Measurements from ENCODE around the gene RSAD2.

The RSAD2 gene

DNA sequence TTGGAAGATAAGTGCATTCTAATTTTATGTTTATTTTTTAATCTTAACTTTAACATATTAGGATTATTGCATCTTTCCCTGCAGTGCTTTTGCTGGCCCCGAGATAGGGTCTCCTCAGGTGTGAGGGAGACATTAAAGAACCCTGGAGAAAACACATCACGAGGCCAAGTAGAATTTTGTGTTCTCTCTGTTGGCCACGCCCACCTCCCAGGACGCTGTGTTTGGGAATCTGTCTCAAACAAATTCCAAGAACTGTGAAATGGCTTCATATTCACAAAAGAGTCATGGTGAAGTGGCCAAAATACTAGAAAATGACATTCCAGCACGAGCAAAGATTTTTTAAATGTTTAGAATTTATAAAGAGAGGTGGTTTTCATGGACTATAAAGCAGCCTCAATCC lies 67.0 kb downstream of the RSAD2 start:
- Histone ChIP-seq H3K9me3 (ENCODE audit: control insufficient read depth, low read length) (no peaks in the 10 kb centered on the region), H2AFZ (no peak overlapping the region), H3K4me1 (no peaks in the 10 kb centered on the region), H3K79me2 (peaks cover 16% of the 10 kb centered on the region), H3K4me3 (ENCODE audit: low read depth, low read length) (no peak overlapping the region), H3K4me2 (ENCODE audit: low read length) (no peak overlapping the region), H3K27me3 (ENCODE audit: control insufficient read depth, insufficient read depth, low read length) (no peaks in the 10 kb centered on the region), H3K36me3 (ENCODE audit: control insufficient read depth, insufficient read depth, low read length) (no peaks in the 10 kb centered on the region), H3K9ac (no peak overlapping the region), H3K27ac (no peak overlapping the region)
- TF ChIP-seq, protein P1, sequence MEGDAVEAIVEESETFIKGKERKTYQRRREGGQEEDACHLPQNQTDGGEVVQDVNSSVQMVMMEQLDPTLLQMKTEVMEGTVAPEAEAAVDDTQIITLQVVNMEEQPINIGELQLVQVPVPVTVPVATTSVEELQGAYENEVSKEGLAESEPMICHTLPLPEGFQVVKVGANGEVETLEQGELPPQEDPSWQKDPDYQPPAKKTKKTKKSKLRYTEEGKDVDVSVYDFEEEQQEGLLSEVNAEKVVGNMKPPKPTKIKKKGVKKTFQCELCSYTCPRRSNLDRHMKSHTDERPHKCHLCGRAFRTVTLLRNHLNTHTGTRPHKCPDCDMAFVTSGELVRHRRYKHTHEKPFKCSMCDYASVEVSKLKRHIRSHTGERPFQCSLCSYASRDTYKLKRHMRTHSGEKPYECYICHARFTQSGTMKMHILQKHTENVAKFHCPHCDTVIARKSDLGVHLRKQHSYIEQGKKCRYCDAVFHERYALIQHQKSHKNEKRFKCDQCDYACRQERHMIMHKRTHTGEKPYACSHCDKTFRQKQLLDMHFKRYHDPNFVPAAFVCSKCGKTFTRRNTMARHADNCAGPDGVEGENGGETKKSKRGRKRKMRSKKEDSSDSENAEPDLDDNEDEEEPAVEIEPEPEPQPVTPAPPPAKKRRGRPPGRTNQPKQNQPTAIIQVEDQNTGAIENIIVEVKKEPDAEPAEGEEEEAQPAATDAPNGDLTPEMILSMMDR (IDR thresholded peaks at IDR 0.05), result no peak

DNA sequence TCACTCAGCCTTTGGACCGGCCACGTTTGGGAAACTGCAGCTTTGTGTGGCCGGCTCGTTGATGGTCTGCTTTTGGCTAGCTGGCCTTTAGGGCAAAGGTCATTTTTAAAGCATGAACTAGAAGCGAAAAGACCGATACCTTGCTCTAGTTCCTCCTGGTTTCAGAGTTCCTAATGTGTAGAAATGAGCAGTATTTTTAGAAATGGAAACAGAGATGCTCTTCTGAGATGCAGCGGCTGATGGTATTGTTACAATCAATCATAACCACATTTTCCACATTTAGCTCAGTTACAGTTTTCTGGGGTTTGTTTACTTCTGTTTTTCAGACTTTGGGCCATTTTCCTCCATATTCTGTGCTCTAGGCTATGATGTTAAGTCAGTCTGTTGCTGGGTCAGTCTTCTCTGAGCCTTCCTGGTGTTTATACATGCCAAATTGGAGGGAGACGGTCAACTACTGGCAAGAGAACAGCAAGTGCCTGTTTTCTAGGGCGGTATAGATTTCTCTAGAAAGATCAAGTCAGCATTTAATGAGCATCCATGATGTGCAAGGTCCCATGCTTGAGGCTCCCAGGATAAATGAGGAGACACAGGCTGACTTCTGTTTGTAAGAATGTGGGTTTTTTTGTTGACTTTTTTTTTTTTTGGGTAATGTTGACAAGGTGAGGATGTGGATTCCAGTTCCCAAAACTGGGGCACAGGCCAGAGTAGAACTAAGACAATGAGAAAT lies 67.7 kb downstream of the RSAD2 start:
- Histone ChIP-seq H3K4me2 (ENCODE audit: low read length) (no peak overlapping the region), H3K4me1 (no peaks in the 10 kb centered on the region), H3K4me3 (ENCODE audit: low read depth, low read length) (no peak overlapping the region), H3K36me3 (ENCODE audit: control insufficient read depth, insufficient read depth, low read length) (no peaks in the 10 kb centered on the region), H3K9me3 (ENCODE audit: control insufficient read depth, low read length) (no peaks in the 10 kb centered on the region), H3K27ac (no peak overlapping the region), H3K9ac (no peak overlapping the region), H3K79me2 (peaks cover 16% of the 10 kb centered on the region), H2AFZ (no peak overlapping the region), H3K27me3 (ENCODE audit: control insufficient read depth, insufficient read depth, low read length) (no peaks in the 10 kb centered on the region)
- TF ChIP-seq, protein P1 (IDR thresholded peaks at IDR 0.05), result no peak

DNA sequence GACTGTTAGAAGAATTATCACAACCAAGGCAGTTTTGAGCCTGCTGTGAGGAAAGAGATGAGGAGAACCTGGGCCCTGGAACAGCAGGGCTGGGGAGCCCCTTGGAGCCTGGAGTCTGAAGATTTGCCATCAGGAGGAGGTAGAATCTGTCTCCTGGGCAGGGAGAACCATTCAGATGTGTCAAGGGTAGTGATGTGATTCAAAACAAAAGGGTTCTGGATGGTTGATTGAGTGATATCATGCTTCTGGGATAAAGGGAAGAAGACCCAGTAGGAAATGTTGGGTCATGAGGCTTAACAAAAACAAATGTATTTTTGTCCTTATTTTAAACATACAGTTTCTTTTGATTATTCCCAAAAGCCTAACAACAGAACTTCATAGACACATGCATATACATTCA lies 68.2 kb downstream of the RSAD2 start:
- Histone ChIP-seq H3K4me3 (ENCODE audit: low read depth, low read length) (no peak overlapping the region), H3K79me2 (peaks cover 14% of the 10 kb centered on the region), H3K4me1 (no peaks in the 10 kb centered on the region), H3K9ac (no peak overlapping the region), H3K36me3 (ENCODE audit: control insufficient read depth, insufficient read depth, low read length) (no peaks in the 10 kb centered on the region), H3K4me2 (ENCODE audit: low read length) (no peak overlapping the region), H3K27ac (no peak overlapping the region), H2AFZ (no peak overlapping the region), H3K27me3 (ENCODE audit: control insufficient read depth, insufficient read depth, low read length) (no peaks in the 10 kb centered on the region), H3K9me3 (ENCODE audit: control insufficient read depth, low read length) (no peaks in the 10 kb centered on the region)
- TF ChIP-seq, protein P1 (IDR thresholded peaks at IDR 0.05), result no peak

DNA sequence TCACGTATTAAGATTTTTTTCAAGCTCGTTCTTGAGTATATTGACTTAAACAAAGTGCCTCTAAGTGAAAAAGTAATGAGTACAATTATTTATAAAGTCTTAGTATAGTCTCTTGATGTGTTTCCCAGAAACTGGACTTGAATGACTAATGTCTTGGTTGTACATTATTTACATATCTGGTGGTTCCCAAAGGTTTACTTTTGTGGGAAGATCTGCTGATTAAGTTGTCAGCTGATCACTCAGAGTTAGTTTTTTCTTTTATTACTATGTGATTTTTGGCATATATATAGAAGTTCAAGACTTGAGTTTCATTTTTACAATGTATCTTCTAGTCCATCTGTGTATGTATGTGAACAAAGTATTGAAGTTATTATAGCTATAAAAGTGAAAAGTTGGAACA lies 69.1 kb downstream of the RSAD2 start:
- Histone ChIP-seq H3K4me2 (ENCODE audit: low read length) (no peak overlapping the region), H2AFZ (no peak overlapping the region), H3K79me2 (peaks cover 7% of the 10 kb centered on the region), H3K9ac (no peak overlapping the region), H3K9me3 (ENCODE audit: control insufficient read depth, low read length) (no peaks in the 10 kb centered on the region), H3K27me3 (ENCODE audit: control insufficient read depth, insufficient read depth, low read length) (no peaks in the 10 kb centered on the region), H3K4me3 (ENCODE audit: low read depth, low read length) (no peak overlapping the region), H3K36me3 (ENCODE audit: control insufficient read depth, insufficient read depth, low read length) (no peaks in the 10 kb centered on the region), H3K4me1 (no peaks in the 10 kb centered on the region), H3K27ac (no peak overlapping the region)
- TF ChIP-seq, protein P1 (IDR thresholded peaks at IDR 0.05), result no peak

Data from parathyroid adenoma (tissue), 2 donors.